GM18519 (cell line): ENCODE measurements around the gene CDC45.

Experiments used
- ATAC-seq: cut with Tn5 transposase; IDR thresholded peaks from one replicate; pipeline ENCODE4 v1.9.1; 2021; ENCODE audit warnings: mild to moderate bottlenecking, moderate library complexity; ENCODE audit not compliant: unreplicated experiment, low FRiP score

CDC45 gene

GRCh38 chr22:19509923-19510322 lies 30.2 kb downstream of the CDC45 start:
- ATAC-seq: no peak

- no peak for ATAC-seq
Observed at GRCh38 chr22:19510919-19511341, 31.2 kb downstream of the CDC45 start.

- no peak for ATAC-seq
Observed at GRCh38 chr22:19513823-19514222, 34.1 kb downstream of the CDC45 start.

- ATAC-seq: no peak
Observed at GRCh38 chr22:19514831-19515565, 35.3 kb downstream of the CDC45 start.

- no peak for ATAC-seq
Observed at GRCh38 chr22:19515654-19516377, 36.1 kb downstream of the CDC45 start.

GRCh38 chr22:19516378-19517170 lies 36.9 kb downstream of the CDC45 start:
- ATAC-seq: no peak

- ATAC-seq: no peak
Observed at GRCh38 chr22:19517171-19517500, 37.4 kb downstream of the CDC45 start.

GRCh38 chr22:19517919-19518611 lies 38.3 kb downstream of the CDC45 start:
- no peak for ATAC-seq

- no peak for ATAC-seq
Observed at GRCh38 chr22:19518635-19519034, 38.9 kb downstream of the CDC45 start.

GRCh38 chr22:19519041-19519926 lies 39.6 kb downstream of the CDC45 start:
- ATAC-seq: no peak

GRCh38 chr22:19520007-19520406 lies 40.3 kb downstream of the CDC45 start:
- no peak for ATAC-seq

- no peak for ATAC-seq
Observed at GRCh38 chr22:19520566-19521305, 41.0 kb downstream of the CDC45 start.

- ATAC-seq: no peak
Observed at GRCh38 chr22:19522190-19522880, 42.6 kb downstream of the CDC45 start.

GRCh38 chr22:19522881-19523239 lies 43.1 kb downstream of the CDC45 start:
- no peak for ATAC-seq

- no peak for ATAC-seq
Observed at GRCh38 chr22:19523240-19524169, 43.8 kb downstream of the CDC45 start.

- no peak for ATAC-seq
Observed at GRCh38 chr22:19524170-19525115, 44.7 kb downstream of the CDC45 start, which contains the start of gene CLDN5. Gene CLDN5 (minus strand): TSS chr22:19524410. CDS start chr22:19524255, 155 bp downstream.
